Measurements from ENCODE around the gene FLT1.

The FLT1 gene

DNA sequence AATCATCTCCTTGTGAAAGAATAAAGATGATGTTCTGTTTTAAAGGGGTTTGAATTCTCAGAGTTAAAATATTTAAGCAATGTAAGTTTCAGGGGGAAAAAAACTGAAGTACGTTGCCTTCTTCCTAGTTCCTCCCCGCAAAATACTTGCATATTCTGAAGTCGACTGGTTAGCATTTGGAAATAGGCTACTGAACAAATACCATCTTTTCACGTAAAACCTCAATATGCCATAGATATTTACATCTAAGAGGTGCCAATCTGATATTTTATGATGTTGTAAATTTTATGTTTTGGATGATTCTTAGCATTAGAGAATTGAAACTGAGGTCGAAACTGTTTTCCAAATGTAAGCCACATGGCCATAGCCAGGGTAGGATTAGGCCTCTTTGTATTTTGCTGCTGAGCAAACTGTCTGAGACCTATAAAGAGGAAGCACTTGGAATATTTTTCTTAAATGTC is 138.3 kb downstream of the FLT1 start:
- peaks cover 16% of the 10 kb centered on the region for H3K4me1 ChIP-seq (ENCODE audit: insufficient read depth, low read length)
- no peaks in the 10 kb centered on the region for H3K36me3 ChIP-seq (ENCODE audit: insufficient read depth, low read length)
- no peak overlapping the region for H3K4me3 ChIP-seq (ENCODE audit: low read depth in 1 of 2, low read length in 2 of 2)
- peak overlapping the region; percentile 69; the same call in 1 of the 2 replicates for H2AFZ ChIP-seq (ENCODE audit: low read depth, low read length)
- no peak overlapping the region for H3K9ac ChIP-seq (ENCODE audit: low read depth, low read length)
- H3K27me3 ChIP-seq (ENCODE audit: insufficient read depth, low read length, poor library complexity) = no peaks in the 10 kb centered on the region
- H3K9me3 ChIP-seq (ENCODE audit: insufficient read depth, low read length, severe bottlenecking) = no peaks in the 10 kb centered on the region
- H3K79me2 ChIP-seq (ENCODE audit: insufficient read depth, low read length) = no peaks in the 10 kb centered on the region
- no peak for ATAC-seq (ENCODE audit: insufficient read depth, low read depth)
- no peak overlapping the region; the same call in 1 of the 2 replicates for H3K27ac ChIP-seq (ENCODE audit: low read length)
- H3K4me2 ChIP-seq (ENCODE audit: insufficient read depth, low read length) = no peak overlapping the region
- TF ChIP-seq EZH2 (IDR thresholded peaks at IDR 0.05; ENCODE audit: borderline replicate concordance, low read depth, low read length, severe bottlenecking) = no peak
- TF ChIP-seq, protein P1, sequence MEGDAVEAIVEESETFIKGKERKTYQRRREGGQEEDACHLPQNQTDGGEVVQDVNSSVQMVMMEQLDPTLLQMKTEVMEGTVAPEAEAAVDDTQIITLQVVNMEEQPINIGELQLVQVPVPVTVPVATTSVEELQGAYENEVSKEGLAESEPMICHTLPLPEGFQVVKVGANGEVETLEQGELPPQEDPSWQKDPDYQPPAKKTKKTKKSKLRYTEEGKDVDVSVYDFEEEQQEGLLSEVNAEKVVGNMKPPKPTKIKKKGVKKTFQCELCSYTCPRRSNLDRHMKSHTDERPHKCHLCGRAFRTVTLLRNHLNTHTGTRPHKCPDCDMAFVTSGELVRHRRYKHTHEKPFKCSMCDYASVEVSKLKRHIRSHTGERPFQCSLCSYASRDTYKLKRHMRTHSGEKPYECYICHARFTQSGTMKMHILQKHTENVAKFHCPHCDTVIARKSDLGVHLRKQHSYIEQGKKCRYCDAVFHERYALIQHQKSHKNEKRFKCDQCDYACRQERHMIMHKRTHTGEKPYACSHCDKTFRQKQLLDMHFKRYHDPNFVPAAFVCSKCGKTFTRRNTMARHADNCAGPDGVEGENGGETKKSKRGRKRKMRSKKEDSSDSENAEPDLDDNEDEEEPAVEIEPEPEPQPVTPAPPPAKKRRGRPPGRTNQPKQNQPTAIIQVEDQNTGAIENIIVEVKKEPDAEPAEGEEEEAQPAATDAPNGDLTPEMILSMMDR (IDR thresholded peaks at IDR 0.05; ENCODE audit: borderline replicate concordance, extremely low read depth, low read length, poor library complexity, severe bottlenecking) = no peak
- no peaks in the 10 kb centered on the region for H4K20me1 ChIP-seq (ENCODE audit: insufficient read depth, low read length)
- DNase-seq = no peak

DNA sequence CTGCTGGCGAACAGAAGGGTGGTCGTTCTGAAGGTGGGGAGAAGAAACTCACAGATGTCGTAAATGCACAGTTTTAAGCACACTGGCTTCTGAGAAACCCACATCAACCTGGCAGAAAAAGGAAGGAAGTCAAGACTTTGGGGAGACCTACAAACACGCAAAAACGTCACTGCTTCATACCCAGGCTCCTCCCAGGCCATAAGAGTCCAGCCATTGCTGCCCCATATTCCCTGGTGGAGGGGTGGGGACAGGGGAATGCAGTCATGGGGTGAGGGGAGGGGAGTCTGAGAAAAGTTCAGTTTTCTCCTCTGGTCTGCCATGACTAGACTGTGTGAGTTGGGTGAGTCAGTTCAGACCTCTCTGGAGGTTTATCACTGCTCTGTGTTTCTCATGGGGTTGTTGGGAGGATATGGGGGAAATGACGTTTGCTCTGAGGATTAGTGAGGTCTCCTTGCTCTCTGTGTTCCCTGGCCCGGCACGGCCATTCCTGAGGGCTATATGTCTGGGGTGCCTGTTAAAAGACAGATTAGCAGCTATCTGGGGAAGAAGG is 139.0 kb downstream of the FLT1 start:
- H3K79me2 ChIP-seq (ENCODE audit: insufficient read depth, low read length) = no peaks in the 10 kb centered on the region
- TF ChIP-seq, protein P1 (IDR thresholded peaks at IDR 0.05; ENCODE audit: borderline replicate concordance, extremely low read depth, low read length, poor library complexity, severe bottlenecking) = no peak
- H3K9me3 ChIP-seq (ENCODE audit: insufficient read depth, low read length, severe bottlenecking) = no peaks in the 10 kb centered on the region
- H3K4me1 ChIP-seq (ENCODE audit: insufficient read depth, low read length) = peaks cover 16% of the 10 kb centered on the region
- H4K20me1 ChIP-seq (ENCODE audit: insufficient read depth, low read length) = no peaks in the 10 kb centered on the region
- peak overlapping the region; percentile 45 for H3K27ac ChIP-seq (ENCODE audit: low read length)
- peak overlapping the region; percentile 69 for H2AFZ ChIP-seq (ENCODE audit: low read depth, low read length)
- peak overlapping the region; percentile 30 for H3K4me2 ChIP-seq (ENCODE audit: insufficient read depth, low read length)
- no peak overlapping the region for H3K9ac ChIP-seq (ENCODE audit: low read depth, low read length)
- H3K27me3 ChIP-seq (ENCODE audit: insufficient read depth, low read length, poor library complexity) = no peaks in the 10 kb centered on the region
- no peak overlapping the region for H3K4me3 ChIP-seq (ENCODE audit: low read depth in 1 of 2, low read length in 2 of 2)
- DNase-seq (peak; percentile 42), ATAC-seq (ENCODE audit: insufficient read depth, low read depth) (peak; percentile 86)
- H3K36me3 ChIP-seq (ENCODE audit: insufficient read depth, low read length) = no peaks in the 10 kb centered on the region

DNA sequence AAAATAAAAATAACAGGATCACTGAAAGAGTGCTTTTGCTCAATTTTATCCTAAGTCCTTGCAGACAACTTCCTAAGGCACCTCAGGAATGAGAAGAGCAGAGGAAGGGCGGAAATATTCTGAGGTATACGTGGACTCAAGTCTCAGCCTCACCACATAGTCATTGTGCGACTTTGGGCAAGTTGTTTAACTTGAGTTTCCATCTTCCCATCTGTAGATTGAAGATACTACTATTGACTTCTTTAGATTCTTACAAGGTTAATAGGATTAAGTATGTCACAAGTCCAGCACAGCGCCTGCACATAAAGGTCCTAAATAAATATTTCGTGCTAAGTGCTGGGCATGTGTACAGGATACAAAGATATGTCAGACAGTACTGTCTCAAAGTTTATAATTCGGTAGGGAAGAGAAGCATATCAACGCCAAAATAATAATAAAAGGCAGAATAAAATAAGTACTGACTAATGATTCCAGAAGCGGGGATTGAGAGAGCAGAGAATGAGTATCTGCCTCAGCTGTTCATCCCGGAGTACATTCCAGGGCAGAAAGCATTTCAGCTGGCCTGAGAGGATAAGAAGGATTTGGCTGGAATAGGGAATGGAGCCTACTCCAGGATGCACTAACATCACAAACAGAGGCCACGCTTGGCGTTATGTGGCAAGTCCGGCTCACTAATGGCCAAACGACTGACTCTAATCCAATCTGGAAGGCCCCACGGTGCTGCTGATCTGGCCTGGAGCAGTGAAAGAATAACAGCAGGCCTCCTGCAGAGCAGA is 139.7 kb downstream of the FLT1 start:
- no peaks in the 10 kb centered on the region for H3K36me3 ChIP-seq (ENCODE audit: insufficient read depth, low read length)
- DNase-seq = no peak
- peaks cover 16% of the 10 kb centered on the region for H3K4me1 ChIP-seq (ENCODE audit: insufficient read depth, low read length)
- no peaks in the 10 kb centered on the region for H3K9me3 ChIP-seq (ENCODE audit: insufficient read depth, low read length, severe bottlenecking)
- H3K9ac ChIP-seq (ENCODE audit: low read depth, low read length) = no peak overlapping the region
- H4K20me1 ChIP-seq (ENCODE audit: insufficient read depth, low read length) = peaks cover 2% of the 10 kb centered on the region; the same call in 1 of the 2 replicates
- no peak overlapping the region for H3K4me3 ChIP-seq (ENCODE audit: low read depth in 1 of 2, low read length in 2 of 2)
- no peak for ATAC-seq (ENCODE audit: insufficient read depth, low read depth)
- H3K79me2 ChIP-seq (ENCODE audit: insufficient read depth, low read length) = no peaks in the 10 kb centered on the region
- H3K27me3 ChIP-seq (ENCODE audit: insufficient read depth, low read length, poor library complexity) = no peaks in the 10 kb centered on the region
- H2AFZ ChIP-seq (ENCODE audit: low read depth, low read length) = peak overlapping the region; percentile 69
- H3K4me2 ChIP-seq (ENCODE audit: insufficient read depth, low read length) = peak overlapping the region; percentile 30
- H3K27ac ChIP-seq (ENCODE audit: low read length) = peak overlapping the region; percentile 45
- TF ChIP-seq, protein P1 (IDR thresholded peaks at IDR 0.05; ENCODE audit: borderline replicate concordance, extremely low read depth, low read length, poor library complexity, severe bottlenecking) = no peak
- TF ChIP-seq EZH2 (IDR thresholded peaks at IDR 0.05; ENCODE audit: borderline replicate concordance, low read depth, low read length, severe bottlenecking) = no peak

Data from DND-41 (cell line).